Liver (tissue), 3 donors: Measurements from ENCODE around the gene SRGAP1.

Experiments
- EGR1 ChIP-seq, 2 donors: IDR thresholded peaks; 2 replicates each; pipeline ENCODE4 v1.6.1; 2016 to 2018; ENCODE audit warnings: antibody characterized with exemption in 2 of 2, low read depth in 2 of 2
- GABPA ChIP-seq, 2 donors: IDR thresholded peaks in 1 of 2; conservative IDR thresholded peaks in 1 of 2; 2 replicates each; pipeline ENCODE4 v1.6.1; 2016; ENCODE audit warnings: antibody characterized with exemption in 2 of 2, mild to moderate bottlenecking in 1 of 2, moderate library complexity in 1 of 2
- HNF4A ChIP-seq, 2 donors: conservative IDR thresholded peaks; 2 replicates each; pipeline ENCODE4 v1.6.1; 2016; ENCODE audit warnings: antibody characterized with exemption in 2 of 2, mild to moderate bottlenecking in 2 of 2
- NR2F2 ChIP-seq: IDR thresholded peaks from 2 replicates; pipeline ENCODE4 v1.6.1; 2016; ENCODE audit warnings: antibody characterized with exemption
- TAF1 ChIP-seq: conservative IDR thresholded peaks from 2 replicates; pipeline ENCODE4 v1.6.1; 2016; ENCODE audit warnings: antibody characterized with exemption, mild to moderate bottlenecking
- YY1 ChIP-seq: IDR thresholded peaks from 2 replicates; pipeline ENCODE4 v1.6.1; 2016; ENCODE audit warnings: antibody characterized with exemption, mild to moderate bottlenecking
- TF ChIP-seq, protein P1 (sequence below): IDR thresholded peaks from 2 replicates; pipeline ENCODE4 v1.6.1; 2016; ENCODE audit warnings: antibody characterized with exemption
- TF ChIP-seq, protein P2 (sequence below): fragments of 150-350 bp; IDR thresholded peaks from 2 replicates; pipeline ENCODE4 v1.5.1; 2017; ENCODE audit warnings: improper control_type of control experiment, low read depth, low read length; ENCODE audit not compliant: missing input control
- TF ChIP-seq, protein P3 (sequence below): IDR thresholded peaks from 2 replicates; pipeline ENCODE4 v1.6.1; 2016; ENCODE audit warnings: antibody characterized with exemption, mild to moderate bottlenecking
- TF ChIP-seq, protein P4 (sequence below): IDR thresholded peaks from 2 replicates; pipeline ENCODE4 v1.6.1; 2016; ENCODE audit warnings: antibody characterized with exemption
- donor health status: healthy.
- donor health status: healthy.

DNA sequence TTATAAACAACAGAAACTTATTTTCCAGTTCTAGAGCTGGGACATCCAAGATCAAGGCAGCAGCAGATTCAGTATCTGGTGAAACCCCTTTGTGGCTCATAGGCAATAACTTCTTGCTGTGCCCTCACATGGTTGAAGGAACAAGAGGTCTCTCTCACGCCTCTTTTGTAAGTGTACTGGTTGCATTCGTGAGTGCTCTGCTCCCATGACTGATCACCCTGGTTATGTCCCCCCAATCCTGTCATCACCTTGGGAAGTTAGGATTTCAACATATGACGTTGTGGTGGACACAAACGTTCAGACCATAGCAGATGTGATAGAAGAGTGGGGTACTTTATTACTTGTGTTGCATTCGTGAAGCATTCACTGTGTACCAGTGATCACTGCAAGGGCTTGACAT lies 184.0 kb downstream of the SRGAP1 start:
- TF ChIP-seq, protein P1, sequence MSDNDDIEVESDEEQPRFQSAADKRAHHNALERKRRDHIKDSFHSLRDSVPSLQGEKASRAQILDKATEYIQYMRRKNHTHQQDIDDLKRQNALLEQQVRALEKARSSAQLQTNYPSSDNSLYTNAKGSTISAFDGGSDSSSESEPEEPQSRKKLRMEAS, result no peak
- TF ChIP-seq, protein P2, sequence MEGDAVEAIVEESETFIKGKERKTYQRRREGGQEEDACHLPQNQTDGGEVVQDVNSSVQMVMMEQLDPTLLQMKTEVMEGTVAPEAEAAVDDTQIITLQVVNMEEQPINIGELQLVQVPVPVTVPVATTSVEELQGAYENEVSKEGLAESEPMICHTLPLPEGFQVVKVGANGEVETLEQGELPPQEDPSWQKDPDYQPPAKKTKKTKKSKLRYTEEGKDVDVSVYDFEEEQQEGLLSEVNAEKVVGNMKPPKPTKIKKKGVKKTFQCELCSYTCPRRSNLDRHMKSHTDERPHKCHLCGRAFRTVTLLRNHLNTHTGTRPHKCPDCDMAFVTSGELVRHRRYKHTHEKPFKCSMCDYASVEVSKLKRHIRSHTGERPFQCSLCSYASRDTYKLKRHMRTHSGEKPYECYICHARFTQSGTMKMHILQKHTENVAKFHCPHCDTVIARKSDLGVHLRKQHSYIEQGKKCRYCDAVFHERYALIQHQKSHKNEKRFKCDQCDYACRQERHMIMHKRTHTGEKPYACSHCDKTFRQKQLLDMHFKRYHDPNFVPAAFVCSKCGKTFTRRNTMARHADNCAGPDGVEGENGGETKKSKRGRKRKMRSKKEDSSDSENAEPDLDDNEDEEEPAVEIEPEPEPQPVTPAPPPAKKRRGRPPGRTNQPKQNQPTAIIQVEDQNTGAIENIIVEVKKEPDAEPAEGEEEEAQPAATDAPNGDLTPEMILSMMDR, result no peak
- TF ChIP-seq YY1 (no peak), NR2F2 (no peak), GABPA (IDR thresholded peaks at IDR 0.05 in 1 of 2, conservative IDR thresholded peaks at IDR 0.05 in 1 of 2) (no peak), TAF1 (no peak), EGR1 (IDR thresholded peaks at IDR 0.05; ENCODE audit: low read depth in 2 of 2) (no peak), HNF4A (conservative IDR thresholded peaks at IDR 0.05) (no peak)
- TF ChIP-seq, protein P3, sequence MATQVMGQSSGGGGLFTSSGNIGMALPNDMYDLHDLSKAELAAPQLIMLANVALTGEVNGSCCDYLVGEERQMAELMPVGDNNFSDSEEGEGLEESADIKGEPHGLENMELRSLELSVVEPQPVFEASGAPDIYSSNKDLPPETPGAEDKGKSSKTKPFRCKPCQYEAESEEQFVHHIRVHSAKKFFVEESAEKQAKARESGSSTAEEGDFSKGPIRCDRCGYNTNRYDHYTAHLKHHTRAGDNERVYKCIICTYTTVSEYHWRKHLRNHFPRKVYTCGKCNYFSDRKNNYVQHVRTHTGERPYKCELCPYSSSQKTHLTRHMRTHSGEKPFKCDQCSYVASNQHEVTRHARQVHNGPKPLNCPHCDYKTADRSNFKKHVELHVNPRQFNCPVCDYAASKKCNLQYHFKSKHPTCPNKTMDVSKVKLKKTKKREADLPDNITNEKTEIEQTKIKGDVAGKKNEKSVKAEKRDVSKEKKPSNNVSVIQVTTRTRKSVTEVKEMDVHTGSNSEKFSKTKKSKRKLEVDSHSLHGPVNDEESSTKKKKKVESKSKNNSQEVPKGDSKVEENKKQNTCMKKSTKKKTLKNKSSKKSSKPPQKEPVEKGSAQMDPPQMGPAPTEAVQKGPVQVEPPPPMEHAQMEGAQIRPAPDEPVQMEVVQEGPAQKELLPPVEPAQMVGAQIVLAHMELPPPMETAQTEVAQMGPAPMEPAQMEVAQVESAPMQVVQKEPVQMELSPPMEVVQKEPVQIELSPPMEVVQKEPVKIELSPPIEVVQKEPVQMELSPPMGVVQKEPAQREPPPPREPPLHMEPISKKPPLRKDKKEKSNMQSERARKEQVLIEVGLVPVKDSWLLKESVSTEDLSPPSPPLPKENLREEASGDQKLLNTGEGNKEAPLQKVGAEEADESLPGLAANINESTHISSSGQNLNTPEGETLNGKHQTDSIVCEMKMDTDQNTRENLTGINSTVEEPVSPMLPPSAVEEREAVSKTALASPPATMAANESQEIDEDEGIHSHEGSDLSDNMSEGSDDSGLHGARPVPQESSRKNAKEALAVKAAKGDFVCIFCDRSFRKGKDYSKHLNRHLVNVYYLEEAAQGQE, result no peak
- TF ChIP-seq, protein P4, sequence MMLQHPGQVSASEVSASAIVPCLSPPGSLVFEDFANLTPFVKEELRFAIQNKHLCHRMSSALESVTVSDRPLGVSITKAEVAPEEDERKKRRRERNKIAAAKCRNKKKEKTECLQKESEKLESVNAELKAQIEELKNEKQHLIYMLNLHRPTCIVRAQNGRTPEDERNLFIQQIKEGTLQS, result no peak
